IMR-90 (cell line): Measurements from ENCODE around the gene PRELID2. TPM values are rescaled to one million over a fixed set of nuclear protein-coding genes. Genes with fewer than 3 reads are reported as not detected.

Source experiments
- ATAC-seq: fragments of 200-7000 bp; cut with Tn5 transposase; 2 replicates; pipeline ENCODE4 v1.9.1; 2020; ENCODE audit warnings: low read depth, mild to moderate bottlenecking, moderate library complexity
- BruUV-seq: library from RNA; stranded (reverse); fragments of 400-500 nt; replicated peaks from 2 replicates; lab custom pipeline; 2021; lab: Mats Ljungman, UMichigan
- CTCF ChIA-PET: fragments of 300-600 bp; formaldehyde crosslinking; extraction: SDS; loops from one replicate; lab custom pipeline; 2021; ENCODE audit warnings: antibody characterized with exemption; lab: Yijun Ruan, JAX
- POLR2A ChIA-PET: fragments of 300-600 bp; sonication (Branson Sonifier 250); formaldehyde crosslinking; loops from one replicate; lab custom pipeline; 2022; ENCODE audit warnings: antibody characterized with exemption; ENCODE audit not compliant: unreplicated experiment; lab: Charles Lee
- DNase-seq: peaks from one replicate; pipeline ENCODE4 v3.0.0; 2013
- H2AFZ ChIP-seq: replicated peaks from 2 replicates; pipeline ENCODE3; 2013; ENCODE audit warnings: low read length, mild to moderate bottlenecking; ENCODE audit not compliant: poor library complexity
- H2AK5ac ChIP-seq: 2 replicates; pipeline ENCODE4 v1.6.1; 2013; ENCODE audit warnings: low read depth, low read length, inconsistent platforms
- H2AK9ac ChIP-seq: replicated peaks from 2 replicates; pipeline ENCODE3; 2013; ENCODE audit warnings: mild to moderate bottlenecking, low read depth, low read length, moderate library complexity; ENCODE audit not compliant: poor library complexity
- H2BK120ac ChIP-seq: 2 replicates; pipeline ENCODE4 v1.6.1; 2013; ENCODE audit warnings: low read depth, low read length, inconsistent platforms
- H2BK15ac ChIP-seq: 3 replicates; pipeline ENCODE4 v1.6.1; 2013; ENCODE audit warnings: low read depth, low read length, inconsistent platforms
- H2BK20ac ChIP-seq: 2 replicates; pipeline ENCODE4 v1.6.1; 2013; ENCODE audit warnings: low read depth, mild to moderate bottlenecking, inconsistent platforms, low read length, moderate library complexity
- H2BK5ac ChIP-seq: 2 replicates; pipeline ENCODE4 v1.6.1; 2013; ENCODE audit warnings: mild to moderate bottlenecking, low read depth, low read length, inconsistent platforms; ENCODE audit not compliant: poor library complexity, severe bottlenecking
- H3K14ac ChIP-seq: replicated peaks from 2 replicates; pipeline ENCODE4 v1.6.1; 2013; ENCODE audit warnings: low read depth, low read length, inconsistent platforms
- H3K18ac ChIP-seq: 2 replicates; pipeline ENCODE4 v1.6.1; 2013; ENCODE audit warnings: low read depth, low read length, control low read depth
- H3K23ac ChIP-seq: 2 replicates; pipeline ENCODE4 v1.6.1; 2013; ENCODE audit warnings: low read depth, low read length, inconsistent platforms
- H3K27ac ChIP-seq: 2 replicates; pipeline ENCODE4 v1.5.1; 2013; ENCODE audit warnings: mild to moderate bottlenecking, control low read depth, low read length; ENCODE audit not compliant: insufficient read depth
- H3K27me3 ChIP-seq: 2 replicates; pipeline ENCODE4 v1.6.1; 2013; ENCODE audit warnings: low read length; ENCODE audit not compliant: control insufficient read depth, insufficient read depth
- H3K36me3 ChIP-seq: 2 replicates; pipeline ENCODE4 v1.6.1; 2013; ENCODE audit warnings: low read length, mixed read lengths; ENCODE audit not compliant: control insufficient read depth, insufficient read depth
- H3K4ac ChIP-seq: 2 replicates; pipeline ENCODE4 v1.6.1; 2013; ENCODE audit warnings: low read depth, low read length, inconsistent platforms
- H3K4me1 ChIP-seq: 2 replicates; pipeline ENCODE4 v1.6.1; 2013; ENCODE audit warnings: low read length, mixed read lengths; ENCODE audit not compliant: control insufficient read depth, insufficient read depth
- H3K4me2 ChIP-seq: 2 replicates; pipeline ENCODE4 v1.6.1; 2013; ENCODE audit warnings: low read depth, mild to moderate bottlenecking, control low read depth, low read length, moderate library complexity
- H3K4me3 ChIP-seq: 2 replicates; pipeline ENCODE4 v1.5.1; 2013; ENCODE audit warnings: low read depth, mild to moderate bottlenecking, control low read depth, low read length, moderate library complexity; ENCODE audit not compliant: insufficient read depth
- H3K56ac ChIP-seq: 2 replicates; pipeline ENCODE4 v1.6.1; 2013; ENCODE audit warnings: low read length, inconsistent platforms; ENCODE audit not compliant: insufficient read depth; ENCODE audit errors: extremely low read depth
- H3K79me1 ChIP-seq, 2 experiments: 2 replicates each; pipeline ENCODE4 v1.6.1; 2013; ENCODE audit warnings: low read length in 2 of 2, inconsistent platforms in 1 of 2, low read depth in 1 of 2
- H3K9ac ChIP-seq: 2 replicates; pipeline ENCODE4 v1.6.1; 2013; ENCODE audit warnings: low read depth, low read length, control low read depth
- H3K9me1 ChIP-seq: 2 replicates; pipeline ENCODE4 v1.6.1; 2013; ENCODE audit warnings: low read length, inconsistent platforms; ENCODE audit not compliant: insufficient read depth
- H3K9me3 ChIP-seq: 2 replicates; pipeline ENCODE4 v1.6.1; 2013; ENCODE audit warnings: low read length; ENCODE audit not compliant: control insufficient read depth, insufficient read depth
- H4K20me1 ChIP-seq: 2 replicates; pipeline ENCODE4 v1.6.1; 2013; ENCODE audit warnings: low read length, inconsistent platforms; ENCODE audit not compliant: insufficient read depth
- H4K5ac ChIP-seq: 2 replicates; pipeline ENCODE4 v1.6.1; 2013; ENCODE audit warnings: mild to moderate bottlenecking, low read depth, low read length, control low read depth
- H4K8ac ChIP-seq, 2 experiments: 2 replicates each; pipeline ENCODE4 v1.6.1; 2013; ENCODE audit warnings: low read depth in 2 of 2, low read length in 2 of 2, control low read depth in 1 of 2, inconsistent platforms in 1 of 2
- H4K91ac ChIP-seq: 2 replicates; pipeline ENCODE4 v1.6.1; 2013; ENCODE audit warnings: low read depth, low read length, inconsistent platforms; ENCODE audit not compliant: insufficient read depth
- BHLHE40 ChIP-seq: fragments of 150-350 bp; IDR thresholded peaks from 2 replicates; pipeline ENCODE4 v1.6.1; 2016; ENCODE audit warnings: mild to moderate bottlenecking, low read depth, low read length
- CEBPB ChIP-seq: IDR thresholded peaks from 2 replicates; pipeline ENCODE4 v1.6.1; 2012; ENCODE audit warnings: low read depth, low read length, improper control_type of control experiment
- CHD1 ChIP-seq: IDR thresholded peaks from 2 replicates; pipeline ENCODE4 v1.6.1; 2012; ENCODE audit warnings: low read depth, low read length, improper control_type of control experiment
- FOS ChIP-seq: fragments of 150-350 bp; IDR thresholded peaks from 2 replicates; pipeline ENCODE4 v1.6.1; 2016; ENCODE audit warnings: low read depth, low read length
- MAFK ChIP-seq: IDR thresholded peaks from 2 replicates; pipeline ENCODE4 v1.6.1; 2012; ENCODE audit warnings: low read depth, low read length, improper control_type of control experiment
- MAZ ChIP-seq: IDR thresholded peaks from 2 replicates; pipeline ENCODE4 v1.6.1; 2012; ENCODE audit warnings: low read depth, mild to moderate bottlenecking, low read length, improper control_type of control experiment, moderate library complexity, borderline replicate concordance
- NFE2L2 ChIP-seq: fragments of 150-350 bp; IDR thresholded peaks from 2 replicates; pipeline ENCODE4 v1.6.1; 2016; ENCODE audit warnings: low read depth, mild to moderate bottlenecking, low read length
- POLR2A ChIP-seq: IDR thresholded peaks from 2 replicates; pipeline ENCODE4 v1.6.1; 2012; ENCODE audit warnings: mild to moderate bottlenecking, low read depth, low read length
- RAD21 ChIP-seq: IDR thresholded peaks from 2 replicates; pipeline ENCODE4 v1.6.1; 2012; ENCODE audit warnings: low read length, improper control_type of control experiment
- RFX5 ChIP-seq: IDR thresholded peaks from 2 replicates; pipeline ENCODE4 v1.8.0; 2012; ENCODE audit warnings: low read depth, mild to moderate bottlenecking, low read length, moderate library complexity
- SMC3 ChIP-seq: fragments of 150-350 bp; IDR thresholded peaks from 2 replicates; pipeline ENCODE4 v1.6.1; 2016; ENCODE audit warnings: low read depth, mild to moderate bottlenecking, antibody characterized with exemption, low read length, moderate library complexity
- WGBS, 2 experiments: methylation state at CpG; one replicate each; pipeline versions ENCODE4 v1.1.5 to v1.1.7; 2013; ENCODE audit warnings: missing lambda C conversion rate in 2 of 2; ENCODE audit not compliant: insufficient read length in 1 of 2; ENCODE audit errors: extremely low coverage in 2 of 2; 5-methylcytosine and 5-hydroxymethylcytosine counted together
- dilution Hi-C: fragments of 300-500 bp; cut with HindIII; formaldehyde crosslinking; loops from one replicate; pipeline ENCODE4 v1.14.3; 2018; ENCODE audit warnings: low sequenced_read_pairs; ENCODE audit not compliant: unreplicated experiment
- in situ Hi-C: fragments of 300-500 bp; cut with MboI; formaldehyde crosslinking; loops from 3 replicates; pipeline ENCODE4 v1.14.3; 2019; ENCODE audit warnings: low sequenced_read_pairs, inconsistent platforms, mixed read lengths
- intact Hi-C: fragments of 100-400 bp; cut with micrococcal nuclease; formaldehyde crosslinking; loops from 2 replicates; pipeline ENCODE4 v1.10.0; 2022
- polyA plus RNA-seq, 3 experiments: library from polyadenylated mRNA; depleted of rRNA; stranded (reverse); fragments of >200 nt; gene quantifications; 2 replicates each; pipeline ENCODE4 v1.2.3, GENCODE V29; 2012; ENCODE audit warnings: low replicate concordance in 1 of 3
- total RNA-seq: library from RNA; depleted of rRNA; stranded (reverse); fragments of >200 nt; gene quantifications from 2 replicates; pipeline ENCODE4 v1.2.3, GENCODE V29; 2012
- TF ChIP-seq, protein P1 (sequence below): fragments of 150-350 bp; IDR thresholded peaks from 2 replicates; pipeline ENCODE4 v1.6.1; 2016; ENCODE audit warnings: low read depth, mild to moderate bottlenecking, low read length, moderate library complexity, borderline replicate concordance
- TF ChIP-seq, protein P2 (sequence below): conservative IDR thresholded peaks from 2 replicates; pipeline ENCODE4 v1.5.1; 2012; ENCODE audit warnings: mild to moderate bottlenecking, low read depth, low read length, improper control_type of control experiment
- TF ChIP-seq, protein P3 (sequence below): fragments of 150-350 bp; IDR thresholded peaks from 2 replicates; pipeline ENCODE4 v1.6.1; 2017; ENCODE audit warnings: mild to moderate bottlenecking, antibody characterized with exemption, low read length, low read depth

The PRELID2 gene
- total and polyA plus RNA-seq, 2 of the 4 experiments (the other 2 are of a cell fraction), result 4.9 to 8.6 TPM

DNA sequence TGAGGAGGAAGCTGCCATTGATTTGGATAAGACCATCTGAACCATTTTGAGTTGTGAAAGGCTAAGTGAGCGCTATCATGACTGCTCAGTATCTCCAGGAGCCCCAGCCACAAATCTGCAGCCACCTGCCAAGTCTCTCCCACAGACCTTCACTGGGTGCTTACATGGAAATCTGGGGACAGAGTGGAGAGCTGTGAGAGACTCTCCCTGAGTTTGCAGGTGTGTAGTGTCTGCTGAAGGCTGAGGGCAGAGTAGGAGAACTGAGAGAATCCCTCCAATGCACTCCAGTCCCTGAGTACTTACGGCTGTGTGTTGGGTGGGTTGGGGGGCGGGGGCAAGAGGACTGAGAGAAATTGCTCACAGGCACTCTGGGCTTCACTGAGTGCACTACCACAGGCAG is 123.7 kb downstream of the PRELID2 start:
- Histone ChIP-seq H2AK9ac (no peak overlapping the region), H2BK20ac (no peak overlapping the region), H3K36me3 (no peaks in the 10 kb centered on the region), H3K4ac (no peak overlapping the region), H3K14ac (no peak overlapping the region), H3K9me1 (no peaks in the 10 kb centered on the region), H2AK5ac (no peak overlapping the region), H3K56ac (no peak overlapping the region), H3K23ac (no peak overlapping the region), H4K8ac (no peak overlapping the region), H3K4me3 (no peak overlapping the region), H4K91ac (no peak overlapping the region), H2BK120ac (no peak overlapping the region), H2BK5ac (no peak overlapping the region), H3K18ac (no peak overlapping the region), H3K27me3 (no peaks in the 10 kb centered on the region), H2BK15ac (no peak overlapping the region), H3K9me3 (no peaks in the 10 kb centered on the region), H2AFZ (no peak overlapping the region), H3K27ac (no peak overlapping the region), H4K20me1 (no peaks in the 10 kb centered on the region), H3K79me1 (no peaks in the 10 kb centered on the region), H3K9ac (no peak overlapping the region), H3K4me2 (no peak overlapping the region), H3K4me1 (no peaks in the 10 kb centered on the region), H4K5ac (no peak overlapping the region)
- BruUV-seq, result no TSS peak
- TF ChIP-seq NFE2L2 (no peak), MAZ (no peak), CHD1 (no peak), CEBPB (no peak), FOS (no peak), RFX5 (no peak), MAFK (no peak), RAD21 (no peak), POLR2A (no peak), BHLHE40 (no peak), SMC3 (no peak)
- TF ChIP-seq, protein P1, sequence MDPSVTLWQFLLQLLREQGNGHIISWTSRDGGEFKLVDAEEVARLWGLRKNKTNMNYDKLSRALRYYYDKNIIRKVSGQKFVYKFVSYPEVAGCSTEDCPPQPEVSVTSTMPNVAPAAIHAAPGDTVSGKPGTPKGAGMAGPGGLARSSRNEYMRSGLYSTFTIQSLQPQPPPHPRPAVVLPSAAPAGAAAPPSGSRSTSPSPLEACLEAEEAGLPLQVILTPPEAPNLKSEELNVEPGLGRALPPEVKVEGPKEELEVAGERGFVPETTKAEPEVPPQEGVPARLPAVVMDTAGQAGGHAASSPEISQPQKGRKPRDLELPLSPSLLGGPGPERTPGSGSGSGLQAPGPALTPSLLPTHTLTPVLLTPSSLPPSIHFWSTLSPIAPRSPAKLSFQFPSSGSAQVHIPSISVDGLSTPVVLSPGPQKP, result no peak
- TF ChIP-seq, protein P2, sequence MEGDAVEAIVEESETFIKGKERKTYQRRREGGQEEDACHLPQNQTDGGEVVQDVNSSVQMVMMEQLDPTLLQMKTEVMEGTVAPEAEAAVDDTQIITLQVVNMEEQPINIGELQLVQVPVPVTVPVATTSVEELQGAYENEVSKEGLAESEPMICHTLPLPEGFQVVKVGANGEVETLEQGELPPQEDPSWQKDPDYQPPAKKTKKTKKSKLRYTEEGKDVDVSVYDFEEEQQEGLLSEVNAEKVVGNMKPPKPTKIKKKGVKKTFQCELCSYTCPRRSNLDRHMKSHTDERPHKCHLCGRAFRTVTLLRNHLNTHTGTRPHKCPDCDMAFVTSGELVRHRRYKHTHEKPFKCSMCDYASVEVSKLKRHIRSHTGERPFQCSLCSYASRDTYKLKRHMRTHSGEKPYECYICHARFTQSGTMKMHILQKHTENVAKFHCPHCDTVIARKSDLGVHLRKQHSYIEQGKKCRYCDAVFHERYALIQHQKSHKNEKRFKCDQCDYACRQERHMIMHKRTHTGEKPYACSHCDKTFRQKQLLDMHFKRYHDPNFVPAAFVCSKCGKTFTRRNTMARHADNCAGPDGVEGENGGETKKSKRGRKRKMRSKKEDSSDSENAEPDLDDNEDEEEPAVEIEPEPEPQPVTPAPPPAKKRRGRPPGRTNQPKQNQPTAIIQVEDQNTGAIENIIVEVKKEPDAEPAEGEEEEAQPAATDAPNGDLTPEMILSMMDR, result no peak
- TF ChIP-seq, protein P3, sequence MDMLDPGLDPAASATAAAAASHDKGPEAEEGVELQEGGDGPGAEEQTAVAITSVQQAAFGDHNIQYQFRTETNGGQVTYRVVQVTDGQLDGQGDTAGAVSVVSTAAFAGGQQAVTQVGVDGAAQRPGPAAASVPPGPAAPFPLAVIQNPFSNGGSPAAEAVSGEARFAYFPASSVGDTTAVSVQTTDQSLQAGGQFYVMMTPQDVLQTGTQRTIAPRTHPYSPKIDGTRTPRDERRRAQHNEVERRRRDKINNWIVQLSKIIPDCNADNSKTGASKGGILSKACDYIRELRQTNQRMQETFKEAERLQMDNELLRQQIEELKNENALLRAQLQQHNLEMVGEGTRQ, result no peak
- ATAC-seq, result no peak
- 90% methylated on average over 2 of the region's 3 CpGs; no CpG with 5 or more reads in 1 of the 2 experiments for WGBS, 2 experiments
- ChIA-PET CTCF (no interaction called here), POLR2A (no interaction called here)
- dilution Hi-C loops, result no loop called here
- DNase-seq, result no peak
- in situ Hi-C loops, result loop anchor here (25.0 kb wide), 1 partner anchor 1499 kb away; no protein-coding TSS in a partner anchor
- intact Hi-C loops, result no loop called here
